Lung (tissue), 12 donors: ENCODE data around the gene EXOC7. TPM values are rescaled to one million over a fixed set of nuclear protein-coding genes. Genes with fewer than 3 reads are reported as not detected.

Experiments
- ATAC-seq: fragments of 200-7000 bp; cut with Tn5 transposase; one replicate; pipeline ENCODE4 v1.9.1; 2020; ENCODE audit warnings: moderate number of reproducible peaks; ENCODE audit not compliant: insufficient read depth, low FRiP score
- DNase-seq, 3 donors: peaks; one replicate each; pipeline ENCODE4 v3.0.0-alpha.2; 2013 to 2017
- H3K27ac ChIP-seq, 2 donors: one replicate each; pipeline ENCODE4 v1.5.1; 2013; ENCODE audit warnings: mild to moderate bottlenecking in 2 of 2, moderate library complexity in 2 of 2, control low read depth in 1 of 2, inconsistent platforms in 1 of 2, low read depth in 1 of 2, low read length in 1 of 2
- H3K27me3 ChIP-seq, 3 donors: one replicate each; pipeline ENCODE4 v1.5.1; 2013; ENCODE audit warnings: low read length in 2 of 3; ENCODE audit not compliant: control insufficient read depth in 3 of 3, insufficient read depth in 3 of 3
- H3K36me3 ChIP-seq, 4 donors: one replicate each; pipeline ENCODE4 v1.5.1; 2013; ENCODE audit warnings: low read length in 4 of 4, mild to moderate bottlenecking in 1 of 4, moderate library complexity in 1 of 4; ENCODE audit not compliant: control insufficient read depth in 4 of 4, insufficient read depth in 4 of 4
- H3K4me1 ChIP-seq, 5 donors: one replicate each; pipeline ENCODE4 v1.5.1; 2013; ENCODE audit warnings: low read length in 5 of 5, mild to moderate bottlenecking in 2 of 5, moderate library complexity in 1 of 5; ENCODE audit not compliant: control insufficient read depth in 5 of 5, insufficient read depth in 5 of 5
- H3K4me3 ChIP-seq: one replicate; pipeline ENCODE4 v1.5.1; 2013; ENCODE audit warnings: mild to moderate bottlenecking, control low read depth, moderate library complexity
- H3K9ac ChIP-seq, 2 donors: one replicate each; pipeline ENCODE4 v1.5.1; 2013; ENCODE audit warnings: low read length in 2 of 2, control low read depth in 1 of 2; ENCODE audit not compliant: insufficient read depth in 1 of 2
- H3K9me3 ChIP-seq, 4 donors: one replicate each; pipeline ENCODE4 v1.5.1; 2013; ENCODE audit warnings: low read length in 3 of 4, mild to moderate bottlenecking in 1 of 4, moderate library complexity in 1 of 4; ENCODE audit not compliant: control insufficient read depth in 4 of 4, insufficient read depth in 3 of 4
- WGBS, 2 donors: extraction: QIAGEN DNeasy Blood & Tissue Kit; methylation state at CpG; one replicate each; pipeline ENCODE4 v1.1.7; 2013; 5-methylcytosine and 5-hydroxymethylcytosine counted together
- polyA plus RNA-seq, 2 donors: library from polyadenylated mRNA; stranded (reverse); fragments of 200-250 nt; gene quantifications; one replicate each; pipeline ENCODE4 v1.2.1, GENCODE V29; 2013
- total RNA-seq, 2 donors: library from RNA; depleted of rRNA in 1 of 2; stranded (reverse); fragments of >200 nt in 1 of 2; gene quantifications; one replicate each; pipeline ENCODE4 v1.2.1, GENCODE V29; 2014 to 2021
- TF ChIP-seq, protein P1 (sequence below): IDR thresholded peaks from 2 replicates; pipeline ENCODE4 v1.5.1; 2012; ENCODE audit warnings: mild to moderate bottlenecking; ENCODE audit errors: control extremely low read depth, extremely low read depth
- donor health status: control.
- donor health status: control.
- donor health status: Bipolar disorder and iron deficiency.
- donor health status: healthy.
- donor health status: DM: yes; HTN: yes; CAD: no.

EXOC7 gene
- total and polyA plus RNA-seq, 4 donors = 49.9 to 111 (median 80.9) TPM

DNA sequence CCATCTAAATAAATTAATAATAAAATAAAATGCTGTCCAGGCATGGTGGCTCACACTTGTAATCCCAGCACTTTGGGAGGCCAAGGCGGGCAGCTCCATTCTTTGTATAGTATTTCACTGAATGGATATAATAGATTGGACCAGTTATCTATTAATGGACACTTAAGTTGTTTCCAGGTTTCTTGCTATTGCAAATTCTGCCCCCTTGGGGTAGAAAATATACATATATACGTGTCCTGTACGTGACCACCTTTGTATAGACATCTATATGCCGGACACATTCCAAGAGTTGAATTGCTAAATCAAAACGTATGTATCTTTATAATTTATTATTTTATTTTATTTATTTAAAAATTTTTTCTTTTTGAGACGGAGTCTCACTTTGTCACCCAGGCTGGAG, 3.9 kb upstream of the EXOC7 start:
- no peaks in the 10 kb centered on the region for H3K9me3 ChIP-seq
- DNase-seq (no peak), ATAC-seq (no peak)
- peaks cover 0 to 7% (median 1%) of the 10 kb centered on the region in 4 donors for H3K36me3 ChIP-seq
- no peaks in the 10 kb centered on the region for H3K27me3 ChIP-seq
- TF ChIP-seq, protein P1, sequence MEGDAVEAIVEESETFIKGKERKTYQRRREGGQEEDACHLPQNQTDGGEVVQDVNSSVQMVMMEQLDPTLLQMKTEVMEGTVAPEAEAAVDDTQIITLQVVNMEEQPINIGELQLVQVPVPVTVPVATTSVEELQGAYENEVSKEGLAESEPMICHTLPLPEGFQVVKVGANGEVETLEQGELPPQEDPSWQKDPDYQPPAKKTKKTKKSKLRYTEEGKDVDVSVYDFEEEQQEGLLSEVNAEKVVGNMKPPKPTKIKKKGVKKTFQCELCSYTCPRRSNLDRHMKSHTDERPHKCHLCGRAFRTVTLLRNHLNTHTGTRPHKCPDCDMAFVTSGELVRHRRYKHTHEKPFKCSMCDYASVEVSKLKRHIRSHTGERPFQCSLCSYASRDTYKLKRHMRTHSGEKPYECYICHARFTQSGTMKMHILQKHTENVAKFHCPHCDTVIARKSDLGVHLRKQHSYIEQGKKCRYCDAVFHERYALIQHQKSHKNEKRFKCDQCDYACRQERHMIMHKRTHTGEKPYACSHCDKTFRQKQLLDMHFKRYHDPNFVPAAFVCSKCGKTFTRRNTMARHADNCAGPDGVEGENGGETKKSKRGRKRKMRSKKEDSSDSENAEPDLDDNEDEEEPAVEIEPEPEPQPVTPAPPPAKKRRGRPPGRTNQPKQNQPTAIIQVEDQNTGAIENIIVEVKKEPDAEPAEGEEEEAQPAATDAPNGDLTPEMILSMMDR = no peak
- H3K4me3 ChIP-seq = no peak overlapping the region
- 78 to 82% methylated on average over 6 of the region's 6 CpGs for WGBS, 2 donors
- peaks cover 0 to 12% (median 7%) of the 10 kb centered on the region in 5 donors for H3K4me1 ChIP-seq
- H3K27ac ChIP-seq = no peak overlapping the region
- H3K9ac ChIP-seq = no peak overlapping the region

DNA sequence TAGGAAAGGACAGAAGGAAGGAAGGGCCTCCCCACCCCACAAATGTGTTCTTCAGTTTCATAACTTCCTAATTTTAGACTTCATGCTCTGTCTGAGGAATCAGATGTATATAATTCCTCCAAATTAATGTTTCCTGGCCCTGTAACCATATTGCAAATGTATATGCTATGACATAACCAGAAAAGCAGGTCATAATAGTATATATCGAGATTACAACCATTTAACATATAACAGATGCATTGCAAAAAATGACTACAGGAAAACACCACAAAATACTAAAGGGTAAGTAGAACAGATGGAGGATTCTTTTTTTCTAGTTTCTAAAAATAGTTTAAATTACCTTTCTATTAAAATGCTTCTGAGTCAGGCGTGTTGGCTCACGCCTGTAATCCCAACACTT, 3.1 kb upstream of the EXOC7 start:
- H3K27ac ChIP-seq = no peak overlapping the region
- no peak overlapping the region for H3K9ac ChIP-seq
- ATAC-seq = no peak
- no peak for DNase-seq
- no peaks in the 10 kb centered on the region for H3K9me3 ChIP-seq
- 70% methylated on average over 3 of the region's 3 CpGs for WGBS, 2 donors
- H3K4me3 ChIP-seq = no peak overlapping the region
- peaks cover 0 to 15% (median 9%) of the 10 kb centered on the region in 5 donors for H3K4me1 ChIP-seq
- TF ChIP-seq, protein P1 = no peak
- no peaks in the 10 kb centered on the region for H3K27me3 ChIP-seq
- peaks cover 0 to 13% (median 6%) of the 10 kb centered on the region in 4 donors for H3K36me3 ChIP-seq

DNA sequence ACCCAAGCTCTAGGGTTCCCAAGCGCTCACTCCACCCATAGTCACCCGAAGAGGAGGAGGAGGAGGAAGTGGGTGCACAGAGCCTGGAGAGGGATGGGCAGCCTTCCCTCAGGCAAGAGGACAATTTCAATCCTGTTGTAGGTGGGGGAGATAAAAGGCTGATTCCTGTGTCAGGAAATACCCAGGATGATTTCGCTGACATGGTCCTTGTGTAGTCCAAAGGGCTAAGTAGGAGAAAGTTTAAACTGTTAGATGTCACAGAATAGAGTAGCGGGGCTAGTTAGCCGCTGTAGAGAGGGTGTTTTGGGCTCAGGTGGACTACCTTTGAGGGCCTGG, 1.3 kb upstream of the EXOC7 start:
- peaks cover 0 to 15% (median 9%) of the 10 kb centered on the region in 5 donors for H3K4me1 ChIP-seq
- H3K27me3 ChIP-seq = no peaks in the 10 kb centered on the region
- H3K4me3 ChIP-seq = no peak overlapping the region
- no peak for DNase-seq
- WGBS, 2 donors = 59 to 67% methylated on average over 5 of the region's 5 CpGs
- peaks cover 3 to 21% (median 12%) of the 10 kb centered on the region in 4 donors for H3K36me3 ChIP-seq
- TF ChIP-seq, protein P1 = no peak
- no peak overlapping the region for H3K9ac ChIP-seq
- H3K27ac ChIP-seq = no peak overlapping the region
- no peak for ATAC-seq
- H3K9me3 ChIP-seq = no peaks in the 10 kb centered on the region
